ENCODE measurements around the gene UQCC2.

The UQCC2 gene

GRCh38 chr6:33665957-33666356, 45.5 kb downstream of the UQCC2 start:
- no peak overlapping the region for H3K27ac ChIP-seq
- TF ChIP-seq ZFX (IDR thresholded peaks at IDR 0.05) (no peak), CTCF (conservative IDR thresholded peaks at IDR 0.05) (no peak)

- no peak overlapping the region for H3K27ac ChIP-seq
- TF ChIP-seq CTCF (conservative IDR thresholded peaks at IDR 0.05) = no peak
- TF ChIP-seq ZFX (IDR thresholded peaks at IDR 0.05) = no peak
Measured at GRCh38 chr6:33664506-33665057, 46.9 kb downstream of the UQCC2 start.

- TF ChIP-seq ZFX (IDR thresholded peaks at IDR 0.05) = no peak
- no peak overlapping the region for H3K27ac ChIP-seq
Measured at GRCh38 chr6:33663727-33664449, 47.6 kb downstream of the UQCC2 start.

GRCh38 chr6:33663028-33663427, 48.5 kb downstream of the UQCC2 start:
- no peak for TF ChIP-seq ZFX (IDR thresholded peaks at IDR 0.05)
- no peak for TF ChIP-seq CTCF (conservative IDR thresholded peaks at IDR 0.05)
- no peak overlapping the region for H3K27ac ChIP-seq

- TF ChIP-seq CTCF (conservative IDR thresholded peaks at IDR 0.05) (no peak), ZFX (IDR thresholded peaks at IDR 0.05) (no peak)
- no peak overlapping the region for H3K27ac ChIP-seq
Measured at GRCh38 chr6:33662318-33662717, 49.2 kb downstream of the UQCC2 start.

- H3K27ac ChIP-seq = no peak overlapping the region
- no peak for TF ChIP-seq CTCF (conservative IDR thresholded peaks at IDR 0.05)
- no peak for TF ChIP-seq ZFX (IDR thresholded peaks at IDR 0.05)
Measured at GRCh38 chr6:33661106-33661838, 50.2 kb downstream of the UQCC2 start.

GRCh38 chr6:33659986-33660385, 51.5 kb downstream of the UQCC2 start:
- TF ChIP-seq ZFX (IDR thresholded peaks at IDR 0.05) = no peak
- TF ChIP-seq CTCF (conservative IDR thresholded peaks at IDR 0.05) = no peak
- H3K27ac ChIP-seq = no peak overlapping the region

Measured in C4-2B (cell line).